ENCODE data around the gene ADPRH. TPM values are rescaled to one million over a fixed set of nuclear protein-coding genes. Genes with fewer than 3 reads are reported as not detected.
A peak's percentile ranks its signal among the peaks of the same experiment; 100 is the strongest.

ADPRH gene
- polyA plus RNA-seq, 1 donor, result 3.4 TPM

DNA sequence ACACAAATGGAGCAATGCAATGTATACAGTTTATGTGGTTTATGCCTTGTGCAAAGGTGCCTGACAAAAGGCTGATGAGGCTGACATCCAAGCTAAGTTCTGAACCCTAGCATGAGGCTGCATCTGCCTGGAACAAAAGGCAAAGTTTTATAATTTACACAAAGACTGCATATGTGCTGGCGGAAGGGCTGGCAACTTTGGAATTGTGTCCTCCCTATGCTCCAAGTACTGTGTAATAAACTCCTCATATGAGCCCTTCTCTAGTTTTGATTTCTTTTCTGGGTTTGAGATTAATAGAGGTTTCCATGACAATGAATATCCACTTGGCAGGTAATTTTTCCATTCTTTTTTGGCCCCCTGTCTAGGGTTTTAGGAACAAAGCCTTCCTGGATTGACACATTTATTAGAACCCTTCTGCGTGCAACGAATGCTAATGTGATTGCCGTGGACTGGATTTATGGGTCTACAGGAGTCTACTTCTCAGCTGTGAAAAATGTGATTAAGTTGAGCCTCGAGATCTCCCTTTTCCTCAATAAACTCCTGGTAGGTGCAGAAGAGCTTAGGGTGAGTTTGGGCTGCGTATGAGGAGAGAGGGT, 29.2 kb downstream of the ADPRH start:
- Histone ChIP-seq H3K9me3 (ENCODE audit: control insufficient read depth, low read depth, low read length) (peaks cover 4% of the 10 kb centered on the region), H3K4me3 (ENCODE audit: low read length) (no peak overlapping the region), H3K27me3 (ENCODE audit: control insufficient read depth, insufficient read depth, low read length) (no peaks in the 10 kb centered on the region), H3K4me1 (ENCODE audit: control insufficient read depth, insufficient read depth, low read length) (peaks cover 5% of the 10 kb centered on the region), H3K36me3 (ENCODE audit: control insufficient read depth, insufficient read depth, low read length) (no peaks in the 10 kb centered on the region), H3K27ac (ENCODE audit: low read length) (no peak overlapping the region)
- no CpG with 5 or more reads among the region's 6 CpGs for WGBS (ENCODE audit: insufficient coverage, low lambda C conversion rate)
- DNase-seq, result no peak

DNA sequence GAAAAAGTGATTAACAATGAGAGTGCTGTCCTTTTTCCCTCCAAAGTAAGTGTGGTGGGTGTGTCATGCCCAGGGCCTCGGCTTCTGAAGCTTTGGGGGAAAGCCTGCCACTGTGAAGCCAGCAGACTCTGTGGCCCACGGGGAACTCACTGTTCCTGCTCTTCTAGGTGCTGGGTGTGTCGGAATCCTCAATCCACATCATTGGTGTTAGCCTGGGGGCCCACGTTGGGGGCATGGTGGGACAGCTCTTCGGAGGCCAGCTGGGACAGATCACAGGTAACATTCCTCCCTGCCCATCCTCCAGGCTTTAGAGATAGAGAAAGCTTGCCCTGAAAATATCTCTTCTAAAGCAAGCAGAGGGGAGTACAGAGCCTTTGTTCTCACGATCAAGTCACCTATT, 30.0 kb downstream of the ADPRH start:
- Histone ChIP-seq H3K27me3 (ENCODE audit: control insufficient read depth, insufficient read depth, low read length) (no peaks in the 10 kb centered on the region), H3K4me3 (ENCODE audit: low read length) (no peak overlapping the region), H3K4me1 (ENCODE audit: control insufficient read depth, insufficient read depth, low read length) (peaks cover 5% of the 10 kb centered on the region), H3K36me3 (ENCODE audit: control insufficient read depth, insufficient read depth, low read length) (no peaks in the 10 kb centered on the region), H3K9me3 (ENCODE audit: control insufficient read depth, low read depth, low read length) (peaks cover 4% of the 10 kb centered on the region), H3K27ac (ENCODE audit: low read length) (peak overlapping the region; percentile 35)
- peak in 1 of 2 donors; percentile 20 for DNase-seq
- WGBS (ENCODE audit: insufficient coverage, low lambda C conversion rate), result 57% methylated on average over 1 of the region's 6 CpGs

- peaks cover 5% of the 10 kb centered on the region for H3K4me1 ChIP-seq (ENCODE audit: control insufficient read depth, insufficient read depth, low read length)
- no peaks in the 10 kb centered on the region for H3K27me3 ChIP-seq (ENCODE audit: control insufficient read depth, insufficient read depth, low read length)
- no peak overlapping the region for H3K27ac ChIP-seq (ENCODE audit: low read length)
- WGBS (ENCODE audit: insufficient coverage, low lambda C conversion rate), result 100% methylated on average over 1 of the region's 1 CpG
- peaks cover 4% of the 10 kb centered on the region for H3K9me3 ChIP-seq (ENCODE audit: control insufficient read depth, low read depth, low read length)
- H3K36me3 ChIP-seq (ENCODE audit: control insufficient read depth, insufficient read depth, low read length), result no peaks in the 10 kb centered on the region
- H3K4me3 ChIP-seq (ENCODE audit: low read length), result no peak overlapping the region
- no peak for DNase-seq
Observed at GRCh38 chr3:119611664-119612063, 32.4 kb downstream of the ADPRH start.

GRCh38 chr3:119613201-119613600, 33.9 kb downstream of the ADPRH start:
- no peak for DNase-seq
- Histone ChIP-seq H3K27me3 (ENCODE audit: control insufficient read depth, insufficient read depth, low read length) (no peaks in the 10 kb centered on the region), H3K4me1 (ENCODE audit: control insufficient read depth, insufficient read depth, low read length) (peaks cover 5% of the 10 kb centered on the region), H3K36me3 (ENCODE audit: control insufficient read depth, insufficient read depth, low read length) (no peaks in the 10 kb centered on the region), H3K4me3 (ENCODE audit: low read length) (no peak overlapping the region), H3K9me3 (ENCODE audit: control insufficient read depth, low read depth, low read length) (peaks cover 4% of the 10 kb centered on the region), H3K27ac (ENCODE audit: low read length) (no peak overlapping the region)
- no CpG with 5 or more reads among the region's 1 CpG for WGBS (ENCODE audit: insufficient coverage, low lambda C conversion rate)

DNA sequence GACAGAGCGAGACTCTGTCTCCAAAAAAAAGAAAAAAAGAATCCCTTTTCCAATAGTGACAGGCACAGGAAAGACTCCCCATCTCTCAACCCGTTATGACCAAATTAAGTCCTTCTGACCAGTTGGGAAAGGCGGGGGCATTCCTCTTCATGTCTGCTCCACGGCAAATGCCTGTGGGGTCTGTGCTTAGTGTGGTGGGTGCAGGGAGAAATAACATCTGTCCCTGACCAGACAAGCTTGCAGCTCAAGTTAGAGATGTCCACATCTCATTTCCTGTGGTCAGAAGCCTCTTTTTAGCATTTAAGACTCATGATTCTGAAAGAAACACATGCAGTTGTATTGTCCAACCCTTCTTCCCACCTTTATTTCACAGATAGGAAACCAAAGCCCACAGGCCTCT, 34.6 kb downstream of the ADPRH start:
- H3K4me1 ChIP-seq (ENCODE audit: control insufficient read depth, insufficient read depth, low read length), result peaks cover 5% of the 10 kb centered on the region
- H3K9me3 ChIP-seq (ENCODE audit: control insufficient read depth, low read depth, low read length), result peaks cover 4% of the 10 kb centered on the region
- no peak overlapping the region for H3K27ac ChIP-seq (ENCODE audit: low read length)
- no peaks in the 10 kb centered on the region for H3K27me3 ChIP-seq (ENCODE audit: control insufficient read depth, insufficient read depth, low read length)
- H3K36me3 ChIP-seq (ENCODE audit: control insufficient read depth, insufficient read depth, low read length), result no peaks in the 10 kb centered on the region
- no CpG with 5 or more reads among the region's 4 CpGs for WGBS (ENCODE audit: insufficient coverage, low lambda C conversion rate)
- H3K4me3 ChIP-seq (ENCODE audit: low read length), result no peak overlapping the region
- DNase-seq, result no peak

DNA sequence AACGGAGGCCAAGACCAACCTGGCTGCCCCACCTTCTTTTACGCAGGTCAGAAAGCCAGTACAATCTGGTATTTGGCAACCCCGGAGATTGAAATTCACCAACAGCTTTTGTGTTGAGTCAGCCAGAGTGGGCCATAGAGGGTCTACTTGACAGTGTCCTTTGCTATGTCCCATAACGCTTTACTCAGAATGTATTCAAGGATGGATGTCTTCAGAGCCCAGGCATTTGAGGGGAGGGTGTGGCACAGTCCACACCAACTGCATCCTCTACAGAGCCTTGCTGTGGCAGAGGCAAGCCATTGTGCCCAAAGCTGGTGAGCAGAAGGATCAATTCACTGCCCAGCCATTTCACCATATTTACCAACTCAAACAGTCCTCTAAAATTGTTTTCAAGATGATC, 36.8 kb downstream of the ADPRH start:
- no CpG with 5 or more reads among the region's 4 CpGs for WGBS (ENCODE audit: insufficient coverage, low lambda C conversion rate)
- no peaks in the 10 kb centered on the region for H3K27me3 ChIP-seq (ENCODE audit: control insufficient read depth, insufficient read depth, low read length)
- H3K4me1 ChIP-seq (ENCODE audit: control insufficient read depth, insufficient read depth, low read length), result no peaks in the 10 kb centered on the region

GRCh38 chr3:119619094-119619493, 39.8 kb downstream of the ADPRH start:
- no peaks in the 10 kb centered on the region for H3K36me3 ChIP-seq (ENCODE audit: control insufficient read depth, insufficient read depth, low read length)
- no peak overlapping the region for H3K27ac ChIP-seq (ENCODE audit: low read length)
- no peaks in the 10 kb centered on the region for H3K9me3 ChIP-seq (ENCODE audit: control insufficient read depth, low read depth, low read length)
- no peak for DNase-seq
- H3K4me3 ChIP-seq (ENCODE audit: low read length), result no peak overlapping the region
- no peaks in the 10 kb centered on the region for H3K27me3 ChIP-seq (ENCODE audit: control insufficient read depth, insufficient read depth, low read length)
- no CpG with 5 or more reads among the region's 7 CpGs for WGBS (ENCODE audit: insufficient coverage, low lambda C conversion rate)
- H3K4me1 ChIP-seq (ENCODE audit: control insufficient read depth, insufficient read depth, low read length), result no peaks in the 10 kb centered on the region

More for the DNA sequence above, 36.8 kb downstream of the ADPRH start:
- H3K9me3 ChIP-seq (ENCODE audit: control insufficient read depth, low read depth, low read length), result peaks cover 2% of the 10 kb centered on the region
- no peak overlapping the region for H3K4me3 ChIP-seq (ENCODE audit: low read length)
- no peaks in the 10 kb centered on the region for H3K36me3 ChIP-seq (ENCODE audit: control insufficient read depth, insufficient read depth, low read length)
- DNase-seq, result no peak
- H3K27ac ChIP-seq (ENCODE audit: low read length), result no peak overlapping the region

DNA sequence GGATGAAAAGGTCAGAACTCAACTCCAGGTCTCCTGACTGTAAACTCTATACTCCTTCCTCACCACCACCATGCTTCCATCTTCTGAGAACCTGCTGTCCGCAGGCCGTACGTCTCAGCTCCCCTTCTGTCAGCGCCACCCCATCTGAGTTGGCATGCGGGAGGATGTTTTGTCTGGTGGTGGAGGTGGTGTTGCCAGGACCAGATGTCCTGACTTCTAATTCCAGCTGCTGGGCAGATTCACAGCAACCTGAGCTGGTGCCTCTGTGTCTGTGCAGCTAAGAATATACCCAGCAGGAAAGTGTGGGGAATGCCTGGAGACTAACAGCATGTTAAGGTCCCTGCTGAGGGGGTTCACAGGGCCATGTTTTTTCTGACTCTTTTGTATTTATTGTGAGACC, 41.6 kb downstream of the ADPRH start:
- no peaks in the 10 kb centered on the region for H3K4me1 ChIP-seq (ENCODE audit: control insufficient read depth, insufficient read depth, low read length)
- no peak overlapping the region for H3K27ac ChIP-seq (ENCODE audit: low read length)
- H3K27me3 ChIP-seq (ENCODE audit: control insufficient read depth, insufficient read depth, low read length), result no peaks in the 10 kb centered on the region
- no peaks in the 10 kb centered on the region for H3K9me3 ChIP-seq (ENCODE audit: control insufficient read depth, low read depth, low read length)
- no peaks in the 10 kb centered on the region for H3K36me3 ChIP-seq (ENCODE audit: control insufficient read depth, insufficient read depth, low read length)
- DNase-seq, result no peak
- WGBS (ENCODE audit: insufficient coverage, low lambda C conversion rate), result no CpG with 5 or more reads among the region's 5 CpGs
- H3K4me3 ChIP-seq (ENCODE audit: low read length), result no peak overlapping the region

DNA sequence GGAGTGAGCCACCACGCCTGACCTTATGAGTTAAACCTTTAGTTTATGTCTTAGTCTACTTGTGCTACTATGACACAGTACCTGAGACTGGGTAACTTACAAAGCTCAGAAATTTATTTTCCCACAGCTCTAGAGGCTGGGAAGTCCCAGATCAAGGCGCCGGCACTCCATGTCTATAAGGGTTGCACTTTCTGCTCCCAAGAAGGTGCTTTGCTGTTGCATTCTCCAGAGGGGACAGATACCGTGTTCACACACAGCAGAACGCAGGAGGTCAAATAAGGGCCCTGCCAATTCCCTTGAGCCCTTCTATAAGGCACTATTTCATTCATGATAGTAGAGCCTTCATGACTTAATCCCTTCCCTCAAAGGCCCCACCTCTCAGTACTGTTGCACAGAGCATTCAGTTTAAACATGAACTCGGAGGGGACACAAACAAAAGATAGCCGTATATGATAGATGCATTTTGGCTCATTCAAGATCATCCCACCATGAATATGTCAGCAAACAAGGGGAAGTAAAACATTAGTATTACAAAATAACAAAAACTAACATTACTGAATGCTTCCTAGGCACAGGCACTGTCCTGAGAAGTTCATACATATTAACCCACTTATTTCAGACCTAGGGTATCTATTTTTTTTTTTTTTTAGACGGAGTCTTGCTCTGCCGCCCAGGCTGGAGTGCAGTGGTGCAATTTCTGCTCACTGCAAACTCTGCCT, 44.9 kb downstream of the ADPRH start:
- DNase-seq, result no peak
- H3K27ac ChIP-seq (ENCODE audit: low read length), result no peak overlapping the region
- H3K4me3 ChIP-seq (ENCODE audit: low read length), result no peak overlapping the region
- no peaks in the 10 kb centered on the region for H3K9me3 ChIP-seq (ENCODE audit: control insufficient read depth, low read depth, low read length)
- no peaks in the 10 kb centered on the region for H3K27me3 ChIP-seq (ENCODE audit: control insufficient read depth, insufficient read depth, low read length)
- no peaks in the 10 kb centered on the region for H3K36me3 ChIP-seq (ENCODE audit: control insufficient read depth, insufficient read depth, low read length)
- no peaks in the 10 kb centered on the region for H3K4me1 ChIP-seq (ENCODE audit: control insufficient read depth, insufficient read depth, low read length)
- no CpG with 5 or more reads among the region's 9 CpGs for WGBS (ENCODE audit: insufficient coverage, low lambda C conversion rate)

- Histone ChIP-seq H3K36me3 (ENCODE audit: control insufficient read depth, insufficient read depth, low read length) (no peaks in the 10 kb centered on the region), H3K27me3 (ENCODE audit: control insufficient read depth, insufficient read depth, low read length) (no peaks in the 10 kb centered on the region), H3K9me3 (ENCODE audit: control insufficient read depth, low read depth, low read length) (no peaks in the 10 kb centered on the region), H3K4me3 (ENCODE audit: low read length) (no peak overlapping the region), H3K4me1 (ENCODE audit: control insufficient read depth, insufficient read depth, low read length) (no peaks in the 10 kb centered on the region), H3K27ac (ENCODE audit: low read length) (no peak overlapping the region)
- no peak for DNase-seq
- WGBS (ENCODE audit: insufficient coverage, low lambda C conversion rate), result no CpG with 5 or more reads among the region's 8 CpGs
Observed at GRCh38 chr3:119625451-119626153, 46.3 kb downstream of the ADPRH start.

All from large intestine (tissue), 3 donors.